Measurements from ENCODE around the gene ANKRD40CL. TPM values are rescaled to one million over a fixed set of nuclear protein-coding genes. Genes with fewer than 3 reads are reported as not detected.

The ANKRD40CL gene
- total RNA-seq, 2 donors from 2014 or later, result not detected

DNA sequence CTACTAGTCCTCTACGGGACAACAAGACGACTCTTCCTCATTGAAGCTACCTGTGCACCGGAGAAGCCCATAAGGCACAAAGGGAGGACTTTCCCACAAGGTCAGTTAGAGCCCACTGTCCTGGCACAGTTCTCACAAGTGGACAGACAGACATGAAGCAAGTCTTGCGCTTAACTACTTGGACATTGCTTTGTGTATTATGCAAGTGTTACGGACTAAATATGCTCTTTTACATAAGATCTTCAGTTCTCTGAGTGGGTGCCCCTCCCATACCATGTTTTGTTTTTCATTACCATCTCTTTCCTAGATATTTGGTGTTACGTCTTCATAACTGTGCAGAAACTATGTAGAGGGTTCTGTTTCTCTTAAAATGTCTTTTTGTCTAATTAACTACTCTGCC, 18.1 kb downstream of the ANKRD40CL start:
- Histone ChIP-seq H3K4me1 (ENCODE audit: control insufficient read depth in 1 of 2, low read depth in 2 of 2) (no peaks in the 10 kb centered on the region), H3K27ac (no peak overlapping the region), H3K9me3 (no peaks in the 10 kb centered on the region), H3K27me3 (replicated peaks; ENCODE audit: insufficient read depth) (no peaks in the 10 kb centered on the region), H3K36me3 (peaks cover 61% of the 10 kb centered on the region), H3K4me3 (no peak overlapping the region)
- no peak for TF ChIP-seq CTCF (IDR thresholded peaks at IDR 0.05)
- no peak for DNase-seq (ENCODE audit: low spot score)
- ATAC-seq (ENCODE audit: insufficient number of reproducible peaks, low FRiP score, low read depth), result no peak

DNA sequence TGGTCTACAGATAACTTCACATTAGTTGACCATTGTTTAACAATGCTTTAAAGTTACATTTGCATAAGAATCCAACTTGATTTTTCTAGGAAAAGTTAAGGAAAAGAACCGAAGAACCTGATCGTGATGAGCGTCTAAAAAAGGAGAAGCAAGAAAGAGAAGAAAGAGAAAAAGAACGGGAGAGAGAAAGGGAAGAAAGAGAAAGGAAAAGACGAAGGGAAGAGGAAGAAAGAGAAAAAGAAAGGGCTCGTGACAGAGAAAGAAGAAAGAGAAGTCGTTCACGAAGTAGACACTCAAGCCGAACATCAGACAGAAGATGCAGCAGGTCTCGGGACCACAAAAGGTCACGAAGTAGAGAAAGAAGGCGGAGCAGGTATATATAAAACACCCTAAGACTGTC, 21.7 kb downstream of the ANKRD40CL start:
- H3K4me1 ChIP-seq (ENCODE audit: control insufficient read depth in 1 of 2, low read depth in 2 of 2), result no peaks in the 10 kb centered on the region
- H3K36me3 ChIP-seq, result peaks cover 63% of the 10 kb centered on the region
- TF ChIP-seq CTCF (IDR thresholded peaks at IDR 0.05), result no peak
- no peaks in the 10 kb centered on the region for H3K9me3 ChIP-seq
- DNase-seq (ENCODE audit: low spot score), result no peak
- H3K4me3 ChIP-seq, result no peak overlapping the region
- no peaks in the 10 kb centered on the region for H3K27me3 ChIP-seq (replicated peaks; ENCODE audit: insufficient read depth)
- no peak for ATAC-seq (ENCODE audit: insufficient number of reproducible peaks, low FRiP score, low read depth)
- H3K27ac ChIP-seq, result no peak overlapping the region

DNA sequence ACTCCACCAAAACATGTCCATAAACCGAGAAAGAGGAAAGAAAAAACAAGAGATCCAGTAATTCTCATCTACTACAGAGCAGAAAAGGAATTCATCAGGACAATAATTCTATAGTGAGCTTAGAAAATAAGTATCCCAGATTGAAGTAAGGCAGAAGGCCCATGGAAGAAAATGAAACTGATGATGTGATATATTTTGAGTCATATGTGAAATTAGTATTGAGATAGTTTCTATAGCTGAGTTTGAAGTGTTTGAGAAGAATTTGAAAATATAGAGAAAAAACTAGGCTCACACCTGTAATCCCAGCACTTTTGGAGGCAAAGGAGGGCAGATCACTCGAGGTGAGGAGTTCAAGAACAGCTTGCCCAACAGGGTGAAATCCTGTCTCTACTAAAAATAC, 28.2 kb downstream of the ANKRD40CL start:
- TF ChIP-seq CTCF (IDR thresholded peaks at IDR 0.05), result no peak
- H3K9me3 ChIP-seq, result no peaks in the 10 kb centered on the region
- H3K4me3 ChIP-seq, result no peak overlapping the region
- no peaks in the 10 kb centered on the region for H3K27me3 ChIP-seq (replicated peaks; ENCODE audit: insufficient read depth)
- H3K36me3 ChIP-seq, result peaks cover 38% of the 10 kb centered on the region
- no peak for DNase-seq (ENCODE audit: low spot score)
- no peak overlapping the region for H3K27ac ChIP-seq
- peaks cover 0 to 20% of the 10 kb centered on the region in 2 donors for H3K4me1 ChIP-seq (ENCODE audit: control insufficient read depth in 1 of 2, low read depth in 2 of 2)
- ATAC-seq (ENCODE audit: insufficient number of reproducible peaks, low FRiP score, low read depth), result no peak

DNA sequence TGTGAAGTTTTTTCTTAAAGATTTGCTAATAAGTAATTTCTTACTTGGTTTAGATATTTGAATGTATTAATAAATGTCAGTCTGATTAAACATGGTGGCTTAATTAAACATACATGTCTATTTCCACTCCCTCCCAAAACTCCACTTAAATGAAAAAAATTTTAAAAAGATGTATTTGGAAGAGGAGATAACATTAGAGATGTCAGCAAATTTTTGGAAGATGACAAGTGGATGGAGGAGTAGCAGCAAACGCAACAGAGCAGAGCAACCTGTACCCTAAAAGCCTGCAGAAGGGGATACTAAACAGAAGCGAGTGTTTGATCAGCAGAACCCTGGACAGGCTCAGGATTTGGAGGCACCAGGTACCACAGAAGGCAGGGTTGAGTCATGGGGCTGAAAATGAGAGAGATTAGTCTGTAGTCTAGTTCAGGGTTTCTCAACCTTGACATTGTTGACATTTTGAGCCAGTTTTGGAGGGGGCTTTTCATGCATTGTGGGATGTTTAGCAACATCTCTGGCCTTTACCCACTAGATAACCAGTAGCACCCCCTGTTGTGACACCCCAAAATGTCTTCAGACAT, 30.1 kb downstream of the ANKRD40CL start:
- TF ChIP-seq CTCF (IDR thresholded peaks at IDR 0.05), result no peak
- no peaks in the 10 kb centered on the region for H3K9me3 ChIP-seq
- H3K36me3 ChIP-seq, result peaks cover 25% of the 10 kb centered on the region
- H3K27ac ChIP-seq, result no peak overlapping the region
- H3K27me3 ChIP-seq (replicated peaks; ENCODE audit: insufficient read depth), result no peaks in the 10 kb centered on the region
- peaks cover 6 to 25% of the 10 kb centered on the region in 2 donors for H3K4me1 ChIP-seq (ENCODE audit: control insufficient read depth in 1 of 2, low read depth in 2 of 2)
- no peak overlapping the region for H3K4me3 ChIP-seq
- ATAC-seq (ENCODE audit: insufficient number of reproducible peaks, low FRiP score, low read depth), result no peak
- no peak for DNase-seq (ENCODE audit: low spot score)

DNA sequence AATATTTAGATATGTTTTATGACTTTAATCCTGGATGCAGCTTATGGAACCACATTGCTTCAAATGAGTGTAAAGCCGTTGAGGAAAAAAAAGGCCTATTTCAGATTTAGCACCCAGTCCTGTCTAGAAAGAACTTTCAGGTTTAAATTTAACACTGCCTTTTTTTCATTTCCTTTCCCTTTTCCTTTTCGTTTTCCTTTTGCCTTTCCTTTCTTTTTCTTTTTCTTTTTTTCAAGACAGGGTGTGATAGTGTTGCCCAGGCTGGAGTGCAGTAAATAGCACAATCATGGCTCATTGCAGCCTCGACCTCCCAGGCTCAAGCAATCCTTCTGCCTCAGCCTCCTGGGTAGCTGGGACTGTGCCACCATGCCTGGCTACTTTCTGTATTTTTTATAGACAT, 32.0 kb downstream of the ANKRD40CL start:
- Histone ChIP-seq H3K9me3 (no peaks in the 10 kb centered on the region), H3K27me3 (replicated peaks; ENCODE audit: insufficient read depth) (no peaks in the 10 kb centered on the region), H3K36me3 (peaks cover 12% of the 10 kb centered on the region), H3K4me3 (no peak overlapping the region), H3K4me1 (ENCODE audit: control insufficient read depth in 1 of 2, low read depth in 2 of 2) (peaks cover 20 to 44% of the 10 kb centered on the region in 2 donors), H3K27ac (no peak overlapping the region)
- ATAC-seq (ENCODE audit: insufficient number of reproducible peaks, low FRiP score, low read depth) (no peak), DNase-seq (ENCODE audit: low spot score) (no peak)
- no peak for TF ChIP-seq CTCF (IDR thresholded peaks at IDR 0.05)
